Heart left ventricle (tissue), 16 donors: ENCODE data around the gene MEGF8. TPM values are rescaled to one million over a fixed set of nuclear protein-coding genes. Genes with fewer than 3 reads are reported as not detected.

Source experiments
- ATAC-seq, 4 donors: fragments of 200-7000 bp; cut with Tn5 transposase; one replicate each; pipeline ENCODE4 v1.9.1; 2020 to 2022; ENCODE audit warnings: moderate library complexity in 4 of 4, mild to moderate bottlenecking in 3 of 4, moderate number of reproducible peaks in 1 of 4
- DNase-seq, 5 donors: peaks; one replicate each; pipeline ENCODE4 v3.0.0-alpha.2; 2020
- H3K27ac ChIP-seq, 12 donors: fragments of 200-600 bp; sonication (generic) in 4 of 12; one replicate each; pipeline versions ENCODE4 v1.5.0 to v1.8.0; 2016 to 2022; ENCODE audit warnings: mild to moderate bottlenecking in 2 of 12
- H3K27me3 ChIP-seq, 9 donors: fragments of 200-600 bp; sonication (generic) in 2 of 9; one replicate each; pipeline versions ENCODE4 v1.5.1 to v1.8.0; 2016 to 2022; ENCODE audit warnings: mild to moderate bottlenecking in 3 of 9
- H3K36me3 ChIP-seq, 9 donors: fragments of 200-600 bp; sonication (generic) in 2 of 9; one replicate each; pipeline versions ENCODE4 v1.5.0 to v1.8.0; 2018 to 2022; ENCODE audit warnings: mild to moderate bottlenecking in 2 of 9
- H3K4me1 ChIP-seq, 12 donors: fragments of 200-600 bp; sonication (generic) in 4 of 12; one replicate each; pipeline versions ENCODE4 v1.5.0 to v1.8.0; 2016 to 2022; ENCODE audit warnings: mild to moderate bottlenecking in 3 of 12
- H3K4me3 ChIP-seq, 12 donors: fragments of 200-600 bp; sonication (generic) in 4 of 12; one replicate each; pipeline versions ENCODE4 v1.5.0 to v1.8.0; 2017 to 2022; ENCODE audit warnings: mild to moderate bottlenecking in 9 of 12, moderate library complexity in 4 of 12
- H3K9me3 ChIP-seq, 12 donors: fragments of 200-600 bp; sonication (generic) in 4 of 12; one replicate each; pipeline versions ENCODE4 v1.5.0 to v1.8.0; 2016 to 2022; ENCODE audit warnings: mild to moderate bottlenecking in 1 of 12
- POLR2A ChIP-seq, 2 donors: fragments of 450-650 bp; IDR thresholded peaks; one replicate each; pipeline ENCODE4 v1.6.1; 2017; ENCODE audit warnings: antibody characterized with exemption in 2 of 2, mild to moderate bottlenecking in 2 of 2, moderate library complexity in 2 of 2
- WGBS, 4 donors: extraction: QIAGEN DNeasy Blood & Tissue Kit in 2 of 4; methylation state at CpG; one replicate each; pipeline versions ENCODE4 v1.1.5 to v1.1.7; 2013 to 2018; 5-methylcytosine and 5-hydroxymethylcytosine counted together
- intact Hi-C, 10 donors: fragments of 100-400 bp; cut with DNase I; formaldehyde crosslinking; loops; one replicate each; pipeline versions ENCODE4 v1.11.1 to v1.14.2; 2022
- polyA plus RNA-seq, 2 donors: library from polyadenylated mRNA; stranded (reverse); fragments of 200-250 nt; gene quantifications; one replicate each; pipeline ENCODE4 v1.2.3, GENCODE V29; 2013
- total RNA-seq, 9 donors: library from RNA; depleted of rRNA in 2 of 9; stranded (reverse); fragments of >200 nt in 2 of 9; fragmentation: NEBNext Ultra II Directional in 3 of 9; extraction: Animal tissue kit (Norgen Biotek cat#: 25700) in 3 of 9; gene quantifications; one replicate each; pipeline versions ENCODE4 v1.1.0 to v1.2.4, GENCODE V29; 2016 to 2023
- TF ChIP-seq, protein P1 (sequence below), 12 donors: fragments of 200-600 bp; sonication (generic) in 4 of 12; IDR thresholded peaks; one replicate each; pipeline versions ENCODE4 v1.5.0 to v1.8.0; 2018 to 2022; ENCODE audit warnings: antibody characterized with exemption in 12 of 12, mild to moderate bottlenecking in 5 of 12
- donor health status: ischemic (EF 13 %, LVEDD 7.1; RV severe dilation, severe dysfunction).
- donor health status: healthy with polysubstance abuse.
- donor health status: DM: no; HTN: yes; CAD: no.
- donor health status: DM: no; HTN: no; CAD: no.
- donor health status: ischemic (EF 25% LVEDD 6.9; RV normal size, moderate dysfunction).
- donor health status: ischemic (EF 25% LVEDD 5.7; RV mildly dilated, moderate dysfunction).
- donor health status: healthy.
- donor health status: DM: yes; HTN: yes; CAD: no.
- donor health status: ischemic (EF 35%, LVEDD 5.7; RV mildly dilated, moderate dysfunction).
- donor health status: nonischemic (EF 11% LVEDD 7.7; RV severe dilation, severe dysfunction).
- donor health status: DM: yes; HTN: yes; CAD: no.
- donor health status: PGD.
- donor health status: ischemic (EF 29% LVEDD 5.4; RV normal size, mild dysfunction).
- donor health status: nonischemic (EF 23%, LVEDD 6.1; RV moderate dilation, normal function).

The MEGF8 gene
- total and polyA plus RNA-seq, 11 donors = 22.8 to 50.4 (median 32.8) TPM

DNA sequence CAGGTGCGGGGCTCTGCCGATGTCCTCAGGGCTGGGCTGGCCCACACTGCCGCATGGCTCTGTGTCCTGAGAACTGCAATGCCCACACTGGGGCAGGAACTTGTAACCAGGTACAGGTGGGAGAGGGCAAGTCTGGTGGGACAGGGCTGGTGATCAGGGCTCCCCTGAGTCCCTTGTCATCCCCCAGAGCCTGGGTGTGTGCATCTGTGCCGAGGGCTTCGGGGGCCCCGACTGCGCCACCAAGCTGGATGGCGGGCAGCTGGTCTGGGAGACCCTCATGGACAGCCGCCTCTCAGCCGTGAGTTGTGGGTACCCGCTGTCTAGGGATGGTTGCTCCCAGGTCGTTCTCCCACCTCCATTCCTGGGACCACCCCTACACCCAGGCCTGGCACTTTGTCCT is 30.5 kb downstream of the MEGF8 start:
- intact Hi-C loops = no loop called here
- DNase-seq (no peak), ATAC-seq (no peak)
- peaks cover 0 to 87% (median 80%) of the 10 kb centered on the region in 9 donors for H3K36me3 ChIP-seq
- 91 to 100% (median 96%) methylated on average over 8 to 12 of the region's 12 CpGs for WGBS, 4 donors
- H3K27ac ChIP-seq = no peak overlapping the region
- H3K9me3 ChIP-seq = no peaks in the 10 kb centered on the region
- no peak for TF ChIP-seq POLR2A (IDR thresholded peaks at IDR 0.05)
- TF ChIP-seq, protein P1, sequence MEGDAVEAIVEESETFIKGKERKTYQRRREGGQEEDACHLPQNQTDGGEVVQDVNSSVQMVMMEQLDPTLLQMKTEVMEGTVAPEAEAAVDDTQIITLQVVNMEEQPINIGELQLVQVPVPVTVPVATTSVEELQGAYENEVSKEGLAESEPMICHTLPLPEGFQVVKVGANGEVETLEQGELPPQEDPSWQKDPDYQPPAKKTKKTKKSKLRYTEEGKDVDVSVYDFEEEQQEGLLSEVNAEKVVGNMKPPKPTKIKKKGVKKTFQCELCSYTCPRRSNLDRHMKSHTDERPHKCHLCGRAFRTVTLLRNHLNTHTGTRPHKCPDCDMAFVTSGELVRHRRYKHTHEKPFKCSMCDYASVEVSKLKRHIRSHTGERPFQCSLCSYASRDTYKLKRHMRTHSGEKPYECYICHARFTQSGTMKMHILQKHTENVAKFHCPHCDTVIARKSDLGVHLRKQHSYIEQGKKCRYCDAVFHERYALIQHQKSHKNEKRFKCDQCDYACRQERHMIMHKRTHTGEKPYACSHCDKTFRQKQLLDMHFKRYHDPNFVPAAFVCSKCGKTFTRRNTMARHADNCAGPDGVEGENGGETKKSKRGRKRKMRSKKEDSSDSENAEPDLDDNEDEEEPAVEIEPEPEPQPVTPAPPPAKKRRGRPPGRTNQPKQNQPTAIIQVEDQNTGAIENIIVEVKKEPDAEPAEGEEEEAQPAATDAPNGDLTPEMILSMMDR (IDR thresholded peaks at IDR 0.05) = no peak
- H3K27me3 ChIP-seq = no peaks in the 10 kb centered on the region
- no peaks in the 10 kb centered on the region for H3K4me1 ChIP-seq
- no peak overlapping the region for H3K4me3 ChIP-seq

DNA sequence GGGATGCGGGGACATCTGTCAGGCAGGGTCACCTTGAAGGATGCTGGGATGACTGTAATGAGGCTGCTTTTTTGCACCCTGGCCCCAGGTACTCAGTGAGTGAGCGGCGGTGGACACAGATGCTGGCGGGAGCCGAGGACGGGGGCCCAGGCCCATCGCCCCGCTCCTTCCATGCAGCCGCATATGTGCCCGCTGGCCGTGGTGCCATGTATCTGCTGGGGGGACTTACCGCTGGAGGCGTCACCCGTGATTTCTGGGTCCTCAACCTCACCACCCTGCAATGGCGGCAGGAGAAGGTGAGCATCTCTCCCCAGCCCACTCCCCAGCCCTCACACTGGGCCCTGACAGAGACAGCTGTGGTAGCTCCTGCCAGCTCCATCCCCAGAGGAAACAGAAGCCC is 31.3 kb downstream of the MEGF8 start:
- H3K9me3 ChIP-seq = no peaks in the 10 kb centered on the region
- H3K36me3 ChIP-seq = peaks cover 0 to 91% (median 81%) of the 10 kb centered on the region in 9 donors
- 97 to 98% (median 98%) methylated on average over 14 to 15 of the region's 15 CpGs for WGBS, 4 donors
- H3K4me3 ChIP-seq = no peak overlapping the region
- H3K27ac ChIP-seq = no peak overlapping the region
- no peak for ATAC-seq
- no peak for DNase-seq
- intact Hi-C loops = no loop called here
- no peaks in the 10 kb centered on the region for H3K27me3 ChIP-seq
- TF ChIP-seq POLR2A (IDR thresholded peaks at IDR 0.05) = no peak
- TF ChIP-seq, protein P1 (IDR thresholded peaks at IDR 0.05) = no peak
- no peaks in the 10 kb centered on the region for H3K4me1 ChIP-seq

DNA sequence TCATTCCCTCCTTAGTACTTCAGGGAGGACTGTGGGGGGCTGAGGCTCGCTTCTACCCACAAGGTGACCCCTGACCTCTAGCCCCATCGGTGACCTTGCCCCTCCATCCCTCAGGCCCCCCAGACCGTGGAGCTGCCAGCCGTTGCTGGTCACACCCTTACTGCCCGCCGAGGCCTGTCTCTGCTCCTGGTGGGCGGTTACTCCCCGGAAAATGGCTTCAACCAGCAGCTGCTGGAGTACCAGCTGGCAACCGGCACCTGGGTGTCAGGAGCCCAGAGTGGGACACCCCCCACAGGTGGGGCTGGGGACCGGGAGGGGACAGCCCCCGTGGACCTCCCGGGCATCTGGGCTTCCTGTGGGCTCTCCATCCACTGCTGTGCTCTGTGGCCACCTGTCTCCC is 31.9 kb downstream of the MEGF8 start:
- DNase-seq (no peak), ATAC-seq (no peak)
- 90 to 93% (median 91%) methylated on average over 6 to 12 of the region's 12 CpGs for WGBS, 4 donors
- no peaks in the 10 kb centered on the region for H3K9me3 ChIP-seq
- TF ChIP-seq, protein P1 (IDR thresholded peaks at IDR 0.05) = no peak
- no peak for TF ChIP-seq POLR2A (IDR thresholded peaks at IDR 0.05)
- no peak overlapping the region for H3K4me3 ChIP-seq
- intact Hi-C loops = no loop called here
- H3K36me3 ChIP-seq = peaks cover 0 to 90% (median 77%) of the 10 kb centered on the region in 9 donors
- H3K4me1 ChIP-seq = no peaks in the 10 kb centered on the region
- H3K27ac ChIP-seq = no peak overlapping the region
- H3K27me3 ChIP-seq = no peaks in the 10 kb centered on the region

DNA sequence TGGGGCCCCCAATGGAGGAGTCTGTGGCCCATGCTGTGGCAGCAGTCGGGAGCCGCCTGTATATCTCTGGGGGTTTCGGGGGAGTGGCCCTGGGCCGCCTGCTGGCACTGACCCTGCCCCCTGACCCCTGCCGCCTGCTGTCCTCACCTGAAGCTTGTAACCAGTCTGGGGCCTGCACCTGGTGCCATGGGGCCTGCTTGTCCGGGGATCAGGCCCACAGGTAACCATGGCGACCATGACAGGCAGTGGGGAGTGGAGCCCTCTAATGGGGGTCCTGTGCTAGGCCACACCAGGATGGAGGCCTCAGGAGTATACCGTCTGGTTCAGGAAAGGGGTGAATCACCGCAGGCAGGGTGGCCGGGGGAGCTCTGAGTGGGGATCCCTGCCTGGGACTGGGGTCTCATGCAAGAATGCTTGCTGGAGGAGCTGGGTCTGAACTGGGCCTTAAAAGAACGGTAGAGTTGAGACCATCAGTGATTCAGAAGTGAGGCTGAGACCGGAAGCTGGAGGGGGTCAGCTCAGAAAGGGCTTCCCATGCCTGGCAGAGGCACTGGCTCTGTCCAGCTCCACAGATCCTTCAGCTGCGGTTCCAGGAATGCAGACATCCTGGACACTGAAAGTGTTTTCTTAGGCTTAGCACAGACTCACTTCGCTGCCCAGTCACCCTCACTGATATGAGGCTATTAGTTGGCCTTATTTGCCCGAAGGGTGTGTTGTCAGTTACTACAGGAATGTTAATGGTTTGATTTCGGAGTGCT is 35.5 kb downstream of the MEGF8 start:
- Histone ChIP-seq H3K4me1 (peaks cover 0 to 15% (median 11%) of the 10 kb centered on the region in 12 donors), H3K27ac (no peak overlapping the region), H3K36me3 (peaks cover 0 to 75% (median 55%) of the 10 kb centered on the region in 9 donors)

More for the DNA sequence above, 35.5 kb downstream of the MEGF8 start:
- WGBS, 4 donors = 83 to 94% (median 88%) methylated on average over 13 to 16 of the region's 16 CpGs
- intact Hi-C loops = no loop called here
- Histone ChIP-seq H3K9me3 (peaks cover 0 to 12% (median 5%) of the 10 kb centered on the region in 12 donors), H3K27me3 (no peaks in the 10 kb centered on the region), H3K4me3 (no peak overlapping the region)
- ATAC-seq = no peak
- TF ChIP-seq, protein P1 (IDR thresholded peaks at IDR 0.05) = no peak
- TF ChIP-seq POLR2A (IDR thresholded peaks at IDR 0.05) = no peak
- DNase-seq = peak in 1 of 5 donors; percentile 6
